Measurements from ENCODE around the gene TAF4.

DNA sequence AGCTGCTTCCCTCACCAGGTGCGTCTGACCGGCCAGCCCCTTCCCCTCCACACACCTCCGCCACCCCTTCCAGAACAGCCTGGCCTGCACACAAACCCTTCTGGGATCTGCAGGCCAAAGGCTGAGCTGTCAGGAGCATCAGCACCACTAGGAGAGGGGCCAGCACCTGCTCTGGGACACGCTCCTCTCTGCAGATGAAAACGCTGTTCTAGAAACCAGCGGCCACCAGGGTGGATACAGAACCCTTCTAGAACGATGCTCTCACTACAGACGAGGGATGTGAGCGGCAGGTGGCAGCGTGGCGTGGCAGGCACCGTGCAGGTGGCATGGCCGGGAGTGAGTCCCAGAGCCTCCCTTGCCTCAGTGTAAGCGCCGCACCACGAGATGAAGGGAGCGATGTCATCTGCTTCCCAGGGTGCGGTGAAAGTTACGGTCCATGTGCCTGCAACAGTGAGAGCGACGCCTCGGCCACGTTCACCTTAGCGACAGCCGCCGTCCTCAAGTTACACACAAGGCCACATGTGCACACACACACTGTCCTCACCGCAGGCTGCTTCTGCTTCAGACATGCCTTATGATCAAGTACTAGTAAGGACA is 53.6 kb downstream of the TAF4 start:
- no peak for TF ChIP-seq POLR2A (IDR thresholded peaks at IDR 0.05)
- TF ChIP-seq, protein P1, sequence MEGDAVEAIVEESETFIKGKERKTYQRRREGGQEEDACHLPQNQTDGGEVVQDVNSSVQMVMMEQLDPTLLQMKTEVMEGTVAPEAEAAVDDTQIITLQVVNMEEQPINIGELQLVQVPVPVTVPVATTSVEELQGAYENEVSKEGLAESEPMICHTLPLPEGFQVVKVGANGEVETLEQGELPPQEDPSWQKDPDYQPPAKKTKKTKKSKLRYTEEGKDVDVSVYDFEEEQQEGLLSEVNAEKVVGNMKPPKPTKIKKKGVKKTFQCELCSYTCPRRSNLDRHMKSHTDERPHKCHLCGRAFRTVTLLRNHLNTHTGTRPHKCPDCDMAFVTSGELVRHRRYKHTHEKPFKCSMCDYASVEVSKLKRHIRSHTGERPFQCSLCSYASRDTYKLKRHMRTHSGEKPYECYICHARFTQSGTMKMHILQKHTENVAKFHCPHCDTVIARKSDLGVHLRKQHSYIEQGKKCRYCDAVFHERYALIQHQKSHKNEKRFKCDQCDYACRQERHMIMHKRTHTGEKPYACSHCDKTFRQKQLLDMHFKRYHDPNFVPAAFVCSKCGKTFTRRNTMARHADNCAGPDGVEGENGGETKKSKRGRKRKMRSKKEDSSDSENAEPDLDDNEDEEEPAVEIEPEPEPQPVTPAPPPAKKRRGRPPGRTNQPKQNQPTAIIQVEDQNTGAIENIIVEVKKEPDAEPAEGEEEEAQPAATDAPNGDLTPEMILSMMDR (IDR thresholded peaks at IDR 0.05): no peak
